Stimulated activated CD4-positive, alpha-beta T cell treated with anti-CD3 and anti-CD28 coated beads, TNF-alpha, amount 100 ng/mL, for 48 hours (primary cell): ENCODE results near the gene LCLAT1.
"Not testable (repeated sequence)": the region's sequence is repeated elsewhere in the genome, so short reads cannot be mapped to it uniquely, and the experiment has no call there.

Source experiments
- DNase-seq, 3 donors: peaks; one replicate each; pipeline ENCODE4 v3.0.0-alpha.2; 2020; ENCODE audit warnings: low read depth in 3 of 3

Gene LCLAT1

DNA sequence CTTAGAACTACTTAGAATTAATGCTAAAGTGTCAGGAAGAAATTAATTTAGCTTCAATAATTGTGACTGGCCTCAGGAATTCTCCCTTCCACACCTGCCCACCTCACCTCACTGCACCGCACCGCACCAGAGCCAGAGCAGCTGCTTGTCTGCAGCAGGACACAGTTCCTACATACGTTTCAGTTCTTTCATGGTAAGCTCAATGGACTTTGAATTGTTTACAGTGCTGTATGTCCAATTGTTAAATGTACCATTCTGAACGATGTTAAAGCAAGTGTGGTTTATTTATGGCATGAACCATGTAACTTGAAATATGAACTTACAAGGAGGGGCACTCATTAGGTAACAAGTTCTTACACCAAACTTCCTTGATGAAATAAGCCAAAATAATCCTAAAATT is 196.0 kb downstream of the LCLAT1 start:
- not testable (repeated sequence) for DNase-seq

DNA sequence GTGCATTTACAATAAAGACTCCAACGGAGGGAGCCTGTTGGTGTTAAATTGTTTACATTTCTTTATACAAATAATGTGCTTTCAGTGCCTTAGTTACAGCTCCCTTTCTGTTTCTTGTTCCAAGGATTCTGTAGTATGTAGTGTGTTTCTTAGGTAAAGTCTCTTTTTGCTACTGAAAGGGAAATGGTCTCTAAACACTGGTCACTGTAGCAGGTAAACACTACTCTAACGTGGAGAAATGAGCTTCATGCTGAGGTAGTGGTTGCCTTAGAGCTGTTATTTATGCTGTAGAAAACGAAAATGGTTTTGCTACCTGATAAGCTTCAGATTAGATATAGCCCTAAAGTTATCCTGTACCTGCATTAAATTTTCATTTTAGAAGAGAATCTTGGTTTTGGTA is 196.6 kb downstream of the LCLAT1 start:
- no peak for DNase-seq

DNA sequence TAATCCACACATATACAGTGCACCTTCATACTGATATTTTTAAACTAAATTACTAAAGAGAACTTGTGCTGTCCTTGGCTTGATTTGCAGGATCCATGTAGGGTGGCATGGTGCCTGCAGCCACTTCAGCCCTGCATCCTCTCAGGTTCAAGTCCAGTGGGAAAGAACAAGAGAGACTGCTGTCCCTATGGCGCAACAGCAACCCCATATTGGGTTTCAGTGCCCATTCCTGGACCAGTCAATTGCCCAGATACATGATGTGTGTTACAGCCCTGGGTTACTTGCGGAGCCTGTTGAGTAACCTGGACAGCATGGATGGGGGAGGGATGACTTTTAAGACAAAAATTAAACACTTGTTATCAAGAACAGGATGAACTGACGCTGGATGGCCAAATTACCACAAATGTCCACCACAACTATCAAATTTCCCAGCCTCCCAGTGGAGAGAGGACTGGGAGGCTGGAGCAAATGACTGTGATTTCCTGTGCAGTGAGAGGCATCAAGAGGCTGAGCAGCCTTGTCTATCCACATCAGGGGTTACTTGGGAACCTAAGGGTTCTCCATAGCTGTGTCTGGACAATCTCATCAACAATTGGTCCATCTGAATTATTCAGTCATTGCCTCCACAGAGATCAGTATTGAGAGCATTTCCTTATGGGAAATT is 198.2 kb downstream of the LCLAT1 start:
- DNase-seq: no peak

DNA sequence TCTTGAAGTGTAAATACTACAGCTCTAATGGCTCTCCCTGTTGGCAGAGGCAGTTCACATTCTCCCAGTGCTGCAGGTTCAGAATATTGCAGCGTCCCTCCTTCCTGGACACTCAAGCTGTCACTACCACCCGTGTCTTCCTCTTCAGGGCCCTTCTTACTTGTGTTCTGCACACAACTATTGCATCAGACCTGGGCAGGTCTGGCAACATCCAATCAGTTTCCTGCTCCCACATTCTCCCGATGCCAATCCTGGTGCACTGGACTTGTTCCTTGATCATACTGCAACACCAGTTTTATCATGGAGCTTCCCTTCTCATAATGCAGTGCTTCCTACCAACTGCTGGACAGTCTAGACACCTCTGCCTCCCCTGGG is 198.7 kb downstream of the LCLAT1 start:
- no peak for DNase-seq

DNA sequence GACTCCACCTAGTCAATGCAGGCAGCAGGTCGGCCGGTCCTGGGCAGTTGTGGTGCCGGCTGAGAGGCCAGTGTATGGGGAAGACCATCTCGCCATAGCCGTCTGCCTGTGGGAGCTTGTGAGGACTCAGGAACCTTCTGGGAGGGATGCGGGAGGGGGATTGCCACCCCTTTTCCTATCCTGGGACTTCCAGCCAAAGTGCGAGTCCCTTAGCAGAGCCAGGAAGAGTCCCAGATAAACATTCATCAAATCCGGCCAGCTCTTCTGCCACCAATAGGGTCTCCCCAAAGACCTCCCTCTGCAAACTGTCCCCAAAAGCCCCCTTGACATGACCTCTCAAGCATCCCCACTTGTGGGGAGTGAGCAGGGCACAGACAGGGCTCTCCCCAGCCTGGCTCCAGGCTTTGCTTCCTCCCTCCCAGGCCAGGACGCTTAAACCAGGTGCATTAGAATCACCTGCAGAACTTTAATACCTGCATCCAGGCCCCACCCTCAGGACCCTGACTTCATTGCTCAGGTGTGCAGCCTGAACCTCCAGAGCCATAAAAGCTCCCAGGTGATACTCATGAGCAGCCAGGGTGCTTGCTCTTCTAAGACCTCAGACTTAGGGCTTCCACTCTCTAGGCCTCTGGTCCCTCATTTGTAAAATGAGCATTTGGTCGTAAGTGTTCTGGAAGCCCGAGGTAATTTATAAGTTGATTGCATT is 200.9 kb downstream of the LCLAT1 start:
- DNase-seq: no peak

DNA sequence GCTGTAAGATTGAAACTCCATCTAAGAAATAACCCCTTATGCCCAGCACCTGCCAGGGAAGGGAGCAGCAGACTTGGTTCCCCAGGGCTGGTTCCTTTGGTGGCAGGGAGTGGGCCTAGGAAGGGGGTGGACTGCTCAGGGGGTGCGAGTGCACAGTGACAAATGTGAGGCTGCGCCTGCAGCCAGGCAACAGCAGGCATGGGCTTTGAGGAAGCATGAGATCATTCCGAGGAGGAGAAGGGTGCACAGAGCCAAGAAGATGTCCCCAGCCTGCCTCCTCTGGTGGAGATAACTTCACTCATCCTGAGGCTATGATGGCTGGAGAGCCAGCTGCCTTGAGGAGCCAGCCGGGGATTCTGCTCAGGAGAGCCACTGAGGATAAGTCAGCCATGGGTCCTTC is 202.2 kb downstream of the LCLAT1 start:
- DNase-seq: no peak

DNA sequence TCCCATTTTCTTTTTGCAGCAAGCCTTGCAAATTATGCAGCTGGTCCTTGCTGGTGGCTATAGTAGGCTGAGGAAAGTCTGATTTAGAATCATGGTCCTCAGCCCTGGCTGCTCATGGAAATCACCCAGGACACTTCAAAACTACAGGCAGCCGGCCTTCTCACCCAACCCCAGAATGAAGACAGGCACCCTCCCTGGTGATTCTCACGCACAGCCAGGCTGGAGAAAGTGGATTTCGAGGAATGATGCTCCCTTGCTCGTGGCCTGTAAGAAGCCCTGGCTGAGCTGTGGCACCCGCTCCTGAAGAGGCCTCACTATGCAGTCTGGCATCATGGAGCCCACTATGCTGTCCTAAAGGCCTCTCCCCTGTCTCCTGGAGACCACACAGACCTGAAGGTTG is 202.8 kb downstream of the LCLAT1 start:
- DNase-seq: no peak

DNA sequence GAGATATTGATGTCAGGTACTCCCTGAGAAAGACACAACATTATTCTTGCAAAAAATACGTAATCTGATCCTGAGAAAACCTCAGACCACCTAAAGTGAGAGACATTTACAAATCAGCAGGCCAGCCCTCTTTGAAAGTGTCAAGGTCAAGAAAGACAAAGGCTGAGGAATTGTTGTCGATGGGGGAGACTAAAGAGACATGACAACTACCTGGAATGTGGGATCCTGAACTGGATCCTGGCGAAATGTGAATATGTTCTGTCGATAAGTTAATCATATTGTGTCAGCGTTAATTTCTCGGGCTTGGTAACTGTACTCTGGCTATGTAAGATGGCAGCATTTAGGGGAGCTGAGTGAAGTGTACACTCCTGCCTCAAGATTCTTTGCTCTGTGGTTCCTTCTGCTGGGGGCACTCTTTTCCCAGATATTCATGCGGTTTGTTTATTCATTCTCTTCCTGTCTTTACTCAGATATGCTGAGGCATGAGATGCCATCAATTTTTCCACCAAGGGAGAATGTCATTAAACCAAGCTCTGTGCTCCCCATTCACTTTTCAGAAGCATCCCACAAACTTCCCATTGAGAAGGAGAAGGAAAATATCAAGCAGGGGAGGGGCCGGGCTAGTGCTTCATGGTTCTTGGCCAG is 205.3 kb downstream of the LCLAT1 start:
- no peak for DNase-seq

DNA sequence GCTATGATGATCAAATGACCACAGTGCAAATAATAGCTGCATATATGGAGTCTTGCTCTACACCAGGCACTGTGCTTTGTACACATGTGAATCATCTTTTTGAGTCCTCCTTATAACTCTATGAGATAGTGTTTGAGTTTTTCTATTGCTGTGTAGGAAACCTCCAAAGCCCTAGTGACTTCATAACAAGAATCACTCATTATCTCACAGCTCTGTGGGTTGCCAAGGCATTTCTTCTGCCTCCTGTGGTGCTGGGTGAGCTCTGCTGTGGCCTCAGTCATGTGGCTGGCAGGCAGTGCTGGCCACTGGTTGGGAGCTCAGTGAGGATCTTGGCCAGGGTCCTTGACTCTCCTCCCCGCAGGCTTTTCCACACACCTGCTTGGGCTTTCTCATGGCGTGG is 206.8 kb downstream of the LCLAT1 start:
- DNase-seq: no peak

DNA sequence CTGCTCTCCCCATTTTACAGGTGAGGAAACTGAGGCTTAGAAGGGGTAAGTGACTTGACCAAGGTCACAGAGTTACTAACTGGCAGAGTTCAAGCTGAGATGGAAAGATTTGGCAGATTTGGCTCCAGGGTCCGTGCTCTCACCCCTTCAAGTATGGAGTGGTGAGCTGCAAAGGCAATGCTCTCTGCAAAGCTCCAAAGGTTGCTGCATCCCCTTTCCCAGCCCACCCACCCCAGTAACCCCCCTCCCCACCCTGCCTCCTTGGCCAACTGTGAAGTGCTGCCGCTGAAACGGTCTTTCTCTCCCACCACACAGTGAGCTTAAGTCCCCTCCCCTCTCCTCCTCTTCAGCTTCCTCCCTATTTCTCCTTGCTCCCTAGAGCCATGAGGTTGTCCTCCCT is 207.4 kb downstream of the LCLAT1 start:
- no peak for DNase-seq

DNA sequence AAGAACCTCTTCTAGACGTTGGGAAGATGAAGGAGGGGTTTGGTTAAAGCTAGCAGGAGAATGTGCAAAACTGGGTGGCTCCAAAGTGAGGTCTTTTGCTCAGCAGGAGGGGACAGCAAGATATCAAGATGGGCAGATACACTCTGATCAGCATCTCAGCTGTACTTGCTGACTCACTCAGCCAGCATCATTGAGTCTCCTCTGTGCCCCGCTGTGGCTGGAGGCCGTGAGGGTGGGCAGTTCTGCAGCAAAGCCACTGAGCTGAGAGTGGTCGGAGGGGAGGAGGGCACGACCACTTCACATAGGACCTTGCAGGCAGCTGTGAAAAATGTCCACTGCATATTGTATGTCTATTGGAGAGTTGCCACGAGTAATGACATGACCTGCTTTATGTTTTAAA is 208.2 kb downstream of the LCLAT1 start:
- DNase-seq: no peak

DNA sequence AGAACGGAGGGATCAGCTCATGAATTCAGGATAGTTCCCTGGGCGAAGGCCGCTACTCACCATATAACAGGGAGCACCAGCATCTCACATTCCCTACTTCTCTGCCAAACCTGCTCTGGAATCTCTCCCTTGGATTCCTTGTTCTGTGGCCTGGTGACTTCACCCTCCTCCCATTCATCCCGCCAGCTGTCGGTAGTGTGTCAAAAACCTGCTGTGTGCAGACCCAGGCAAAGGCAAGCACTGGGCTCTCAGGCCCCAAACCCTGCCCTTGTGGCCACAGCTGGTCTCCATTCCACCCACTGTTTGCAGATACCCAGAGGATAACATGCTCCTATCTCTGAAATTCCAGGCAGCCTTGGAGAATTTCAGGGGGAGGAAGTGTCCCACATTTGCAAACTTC is 208.6 kb downstream of the LCLAT1 start:
- DNase-seq: no peak

DNA sequence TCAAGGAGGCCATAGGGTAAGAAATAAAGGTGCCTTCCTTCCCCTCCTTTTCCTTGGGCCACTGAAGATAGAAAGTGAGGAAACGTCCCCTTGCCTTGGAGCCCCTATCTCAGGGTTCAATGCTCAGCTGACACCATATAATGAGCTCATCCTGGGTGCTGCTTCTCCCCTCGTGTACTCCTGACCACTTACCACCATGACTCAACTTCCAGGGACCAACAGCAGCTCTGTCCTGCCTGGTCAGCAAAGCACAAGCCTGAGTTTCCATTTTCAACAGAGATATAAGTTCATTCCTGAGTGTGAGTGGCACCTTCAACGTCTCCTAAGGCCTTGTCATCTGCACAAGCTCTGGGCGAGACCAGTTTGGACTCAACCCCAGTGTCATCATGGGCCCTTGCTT is 209.0 kb downstream of the LCLAT1 start:
- no peak for DNase-seq

DNA sequence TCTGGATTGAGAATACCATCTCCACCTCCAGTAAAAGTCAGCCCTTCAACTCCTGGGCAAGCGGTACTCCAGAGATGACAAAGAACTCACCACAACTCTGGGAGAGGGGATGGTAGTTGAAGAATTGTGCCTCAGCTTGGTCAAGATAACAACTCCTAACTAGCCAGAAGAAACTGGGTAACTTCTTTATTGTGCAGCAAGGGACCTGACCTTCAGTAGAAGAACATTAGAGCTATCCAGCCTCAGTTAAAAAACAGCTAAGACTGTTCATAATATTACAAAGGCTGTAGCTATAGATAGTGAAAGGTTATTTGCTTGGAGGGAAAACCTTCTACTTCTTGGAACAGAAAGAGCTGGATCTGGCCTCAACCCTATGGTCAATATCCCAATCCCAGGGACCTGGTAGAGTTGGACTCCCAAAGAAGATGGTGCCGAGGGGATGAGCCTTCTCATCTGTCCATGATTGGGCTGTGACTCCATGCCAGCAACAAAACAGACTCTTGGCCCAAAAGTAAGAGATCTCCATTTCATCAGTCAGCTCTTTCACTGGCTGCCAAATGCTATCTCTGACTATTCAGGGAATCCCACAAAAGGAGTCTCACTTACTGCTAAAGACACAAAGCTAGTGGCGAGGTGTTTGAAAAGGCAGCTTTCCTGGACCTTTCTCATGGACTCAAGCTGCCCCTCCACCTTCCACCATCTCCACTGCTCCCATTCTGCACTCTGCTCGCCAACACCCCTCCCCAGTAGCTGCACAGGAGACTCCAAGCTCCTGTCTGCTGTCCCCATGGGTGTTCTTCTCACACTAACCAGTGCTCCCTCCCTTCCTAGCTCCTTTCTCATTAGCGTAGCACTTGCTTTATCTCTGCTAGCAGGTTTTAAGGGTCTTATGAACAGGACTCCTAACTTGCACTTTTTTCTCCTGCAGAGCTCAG is 214.4 kb downstream of the LCLAT1 start:
- no peak for DNase-seq

DNA sequence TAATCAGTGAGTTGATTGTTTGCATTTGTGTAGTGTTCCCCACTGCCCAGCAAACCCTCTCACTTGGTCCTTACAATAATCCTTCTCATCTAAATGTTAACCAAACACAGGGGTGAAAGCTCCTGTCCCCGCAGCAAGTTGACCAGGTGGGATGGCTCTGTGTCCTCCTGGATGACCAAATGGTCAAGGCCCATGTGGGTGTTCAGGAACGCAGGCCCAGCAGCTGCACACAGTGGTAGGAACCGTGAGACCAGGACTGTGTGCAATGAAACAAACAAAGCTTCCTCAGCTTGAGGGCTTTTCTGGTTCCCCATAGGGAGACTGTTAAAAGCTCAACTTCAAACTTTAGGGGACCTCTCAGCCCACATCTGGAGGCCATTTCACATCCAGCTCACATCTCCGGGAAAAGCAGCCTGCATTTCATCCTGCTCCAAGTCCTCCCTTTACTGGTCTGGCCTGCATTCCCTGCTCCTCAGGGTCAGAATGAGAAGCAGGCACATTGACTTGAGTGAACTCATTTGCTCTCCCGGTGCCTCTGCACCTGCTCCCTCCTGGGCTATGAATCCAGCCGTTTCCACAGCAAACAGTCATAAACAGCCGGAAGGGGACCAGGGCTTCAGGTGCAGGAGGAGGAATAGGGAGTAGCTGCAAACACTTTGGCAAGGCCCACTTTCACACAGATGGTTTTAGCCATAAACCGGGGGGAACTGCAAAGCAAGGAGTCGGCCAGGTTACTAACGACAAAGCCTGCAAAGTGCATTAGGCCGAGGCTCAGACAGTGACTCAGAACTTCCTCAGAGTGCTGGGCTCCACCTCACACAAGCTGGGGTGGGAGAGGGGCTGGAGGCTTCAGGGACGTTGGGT is 215.5 kb downstream of the LCLAT1 start:
- no peak for DNase-seq

DNA sequence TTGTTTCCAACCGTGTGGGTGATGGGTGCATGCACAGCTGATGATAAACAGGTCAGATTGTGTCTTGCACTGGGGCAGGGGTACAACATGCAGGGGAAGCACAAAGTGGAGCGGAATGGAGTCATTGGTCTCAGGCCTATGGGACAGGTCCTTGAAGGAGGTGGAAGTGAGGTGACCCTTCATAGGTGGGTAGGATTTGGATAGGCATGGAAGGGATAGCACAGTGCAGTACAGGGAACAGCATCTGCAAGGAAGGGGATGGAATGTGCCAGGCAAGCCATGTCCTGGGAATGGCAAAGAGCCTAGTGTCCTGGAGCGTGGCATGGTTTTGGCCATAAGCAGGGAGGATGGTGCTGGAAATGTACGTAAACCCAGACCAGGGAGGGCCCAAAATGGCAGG is 216.3 kb downstream of the LCLAT1 start:
- DNase-seq: no peak

DNA sequence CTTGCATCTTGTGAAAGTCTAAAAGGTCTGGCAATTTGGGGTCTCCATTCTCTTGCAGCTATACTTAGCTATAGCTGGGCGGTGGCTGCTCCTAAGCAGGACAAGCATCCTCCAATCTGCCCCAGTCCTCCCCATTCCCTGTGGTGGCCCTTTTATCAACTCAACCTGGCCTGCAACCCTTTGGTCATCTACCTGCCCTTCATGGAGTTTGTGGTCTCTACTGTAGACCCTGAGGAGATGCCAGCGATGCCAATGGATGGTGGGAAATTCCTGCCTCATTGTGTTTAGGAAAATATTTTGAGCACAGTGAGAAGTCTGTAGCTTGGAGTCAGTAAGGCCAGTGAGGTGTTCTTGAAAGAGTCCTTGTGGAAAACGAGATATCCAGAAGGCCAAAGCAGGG is 216.8 kb downstream of the LCLAT1 start:
- no peak for DNase-seq

DNA sequence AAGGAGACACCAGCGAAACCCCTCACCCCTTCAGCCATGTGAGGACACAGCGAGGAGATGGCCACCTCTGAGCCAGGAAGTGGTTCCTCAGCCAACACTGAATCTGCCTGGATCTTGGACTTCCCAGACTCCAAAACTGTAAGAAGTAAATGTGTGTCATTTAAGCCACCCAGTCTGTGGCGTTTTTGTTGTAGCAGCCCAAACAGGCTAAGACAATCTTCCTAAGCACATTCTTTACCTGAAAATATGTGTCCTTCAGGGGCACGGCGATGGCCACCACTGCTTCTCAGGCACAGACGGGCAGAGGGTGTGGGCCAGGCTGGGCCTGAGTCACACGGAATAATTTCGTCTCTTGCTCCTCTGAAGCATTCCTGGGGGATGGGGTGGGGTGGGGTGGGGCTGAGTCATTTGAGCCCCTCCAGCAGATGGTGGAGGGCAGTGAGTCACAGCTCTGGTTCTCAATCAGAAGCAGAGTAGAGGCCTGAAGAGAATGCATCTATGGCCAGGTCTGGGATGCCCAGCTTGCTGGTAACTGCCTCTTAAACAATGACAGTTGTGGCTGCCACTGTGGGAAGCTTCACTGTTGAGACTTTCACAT is 217.8 kb downstream of the LCLAT1 start:
- DNase-seq: no peak

DNA sequence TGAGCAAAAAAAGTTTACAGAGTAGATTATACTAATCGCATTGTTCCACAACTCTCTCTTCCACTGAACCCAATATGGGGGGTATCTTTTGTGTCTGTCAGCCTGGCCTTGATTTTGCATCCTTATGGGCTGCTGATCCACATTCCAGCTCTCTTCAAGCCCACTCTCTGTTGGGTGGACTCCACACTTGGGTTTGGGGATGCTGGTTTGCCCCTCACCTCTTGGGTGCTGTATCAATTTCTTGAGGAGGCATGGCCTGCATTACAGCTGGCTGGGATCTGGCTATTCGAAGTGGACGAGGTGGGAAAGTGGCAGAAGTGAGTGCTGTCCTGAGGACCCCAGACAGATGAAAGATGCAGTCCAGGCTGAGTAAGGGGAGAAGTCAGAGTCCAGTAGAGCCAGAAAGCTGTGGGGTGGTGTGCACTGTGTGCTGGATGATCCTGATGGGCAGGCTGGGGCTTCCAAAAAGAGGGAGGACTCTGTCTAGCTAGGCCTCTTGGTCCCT is 218.8 kb downstream of the LCLAT1 start:
- DNase-seq: no peak

DNA sequence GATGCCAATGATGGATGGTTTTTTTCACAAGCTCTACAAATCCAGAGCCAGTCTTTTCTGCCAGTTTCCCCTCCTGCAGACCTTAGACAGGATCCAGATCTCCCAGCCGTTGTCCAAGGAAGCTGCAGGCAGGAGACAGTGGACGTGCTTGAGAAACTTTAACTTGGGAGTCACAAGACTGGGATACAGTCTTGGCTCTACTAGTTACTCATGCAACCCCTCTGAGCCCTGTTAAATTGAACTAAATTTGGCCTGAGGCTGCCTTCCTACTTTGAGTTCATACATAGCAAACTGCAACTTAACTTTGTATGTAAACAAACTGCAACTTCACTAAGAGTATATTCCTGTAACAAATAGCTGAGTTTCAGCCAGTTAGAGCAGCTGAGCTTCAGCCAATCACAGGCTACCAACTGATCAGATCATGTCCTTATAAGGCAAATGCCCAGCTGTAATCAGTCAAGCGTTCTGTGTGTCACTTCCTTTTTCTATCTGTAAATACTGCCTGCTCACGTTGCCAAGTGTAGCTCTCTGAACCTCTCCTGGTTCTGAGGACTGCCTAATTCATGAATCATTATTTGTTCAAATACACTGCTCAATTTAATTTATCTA is 219.3 kb downstream of the LCLAT1 start:
- no peak for DNase-seq
